K562 (cell line): ENCODE measurements around the gene TBATA.

Source experiments
- CHD4 ChIP-seq: fragments of 200-600 bp; sonication (generic); IDR thresholded peaks from 3 replicates; pipeline ENCODE4 v1.6.1; 2012; ENCODE audit warnings: low read depth, mild to moderate bottlenecking, mixed read lengths, low read length, inconsistent platforms; ENCODE audit not compliant: insufficient read depth, insufficient replicate concordance, poor library complexity, severe bottlenecking
- EZH2 ChIP-seq: IDR thresholded peaks from 2 replicates; pipeline ENCODE4 v1.6.1; 2012; ENCODE audit warnings: low read depth, mild to moderate bottlenecking, inconsistent platforms, low read length, borderline replicate concordance
- TCF3 ChIP-seq: sonication (generic); formaldehyde crosslinking; IDR thresholded peaks from 2 replicates; pipeline ENCODE4 v1.4.0; 2020; ENCODE audit warnings: mild to moderate bottlenecking, missing genetic modification reagents
- ZBTB26 ChIP-seq: fragments of 450-650 bp; formaldehyde crosslinking; IDR thresholded peaks from 2 replicates; pipeline ENCODE4 v1.4.0; 2022; ENCODE audit warnings: missing genetic modification characterization
- ZBTB43 ChIP-seq: sonication (generic); formaldehyde crosslinking; IDR thresholded peaks from 2 replicates; pipeline ENCODE4 v1.8.0; 2023; ENCODE audit warnings: mild to moderate bottlenecking, missing genetic modification reagents
- ZNF232 ChIP-seq: sonication (generic); formaldehyde crosslinking; IDR thresholded peaks from 2 replicates; pipeline ENCODE4 v1.8.0; 2022; ENCODE audit warnings: mild to moderate bottlenecking, missing genetic modification reagents
- ZZZ3 ChIP-seq: fragments of 450-650 bp; IDR thresholded peaks from 2 replicates; pipeline ENCODE4 v1.6.1; 2016; ENCODE audit warnings: antibody characterized with exemption, mild to moderate bottlenecking, moderate library complexity
- TF ChIP-seq, protein P1 (sequence below): fragments of 250-450 bp; sonication (Bioruptor Pico); IDR thresholded peaks from 2 replicates; pipeline ENCODE4 v1.4.0; 2020; ENCODE audit warnings: mild to moderate bottlenecking
- TF ChIP-seq, protein P2 (sequence below), 3 experiments: IDR thresholded peaks in 2 of 3; conservative IDR thresholded peaks in 1 of 3; 2 replicates each; pipeline ENCODE4 v1.5.1; 2011 to 2012; ENCODE audit warnings: low read length in 3 of 3, mild to moderate bottlenecking in 3 of 3, control low read depth in 2 of 3, improper control_type of control experiment in 1 of 3, inconsistent platforms in 1 of 3, low read depth in 1 of 3, mixed read lengths in 1 of 3, moderate library complexity in 1 of 3; ENCODE audit not compliant: insufficient read depth in 2 of 3

DNA sequence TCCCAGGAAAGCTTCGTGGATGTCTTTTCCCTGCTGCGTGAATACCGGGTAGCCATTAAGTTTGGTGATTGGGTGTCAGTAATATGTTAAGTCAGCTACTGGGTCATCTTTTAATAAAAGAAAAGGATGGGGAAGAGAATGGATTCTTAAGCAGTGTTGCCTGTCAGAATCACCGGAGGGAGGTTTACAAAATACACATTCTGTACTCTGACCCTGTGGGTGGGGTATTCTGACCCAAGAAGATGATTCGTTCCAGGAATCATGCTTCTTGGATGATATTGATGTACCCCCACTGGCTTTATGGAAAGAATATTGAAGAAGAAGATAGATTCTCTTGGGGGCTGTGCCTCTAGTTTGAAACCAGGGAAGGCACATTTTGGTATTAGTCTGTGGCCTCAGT lies 48.8 kb upstream of the TBATA start:
- TF ChIP-seq ZBTB43 (CRISPR knock-in tag): no peak
- TF ChIP-seq EZH2: no peak
- TF ChIP-seq, protein P1, sequence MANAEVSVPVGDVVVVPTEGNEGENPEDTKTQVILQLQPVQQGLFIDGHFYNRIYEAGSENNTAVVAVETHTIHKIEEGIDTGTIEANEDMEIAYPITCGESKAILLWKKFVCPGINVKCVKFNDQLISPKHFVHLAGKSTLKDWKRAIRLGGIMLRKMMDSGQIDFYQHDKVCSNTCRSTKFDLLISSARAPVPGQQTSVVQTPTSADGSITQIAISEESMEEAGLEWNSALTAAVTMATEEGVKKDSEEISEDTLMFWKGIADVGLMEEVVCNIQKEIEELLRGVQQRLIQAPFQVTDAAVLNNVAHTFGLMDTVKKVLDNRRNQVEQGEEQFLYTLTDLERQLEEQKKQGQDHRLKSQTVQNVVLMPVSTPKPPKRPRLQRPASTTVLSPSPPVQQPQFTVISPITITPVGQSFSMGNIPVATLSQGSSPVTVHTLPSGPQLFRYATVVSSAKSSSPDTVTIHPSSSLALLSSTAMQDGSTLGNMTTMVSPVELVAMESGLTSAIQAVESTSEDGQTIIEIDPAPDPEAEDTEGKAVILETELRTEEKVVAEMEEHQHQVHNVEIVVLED (CRISPR knock-in tag): no peak
- TF ChIP-seq, protein P2, sequence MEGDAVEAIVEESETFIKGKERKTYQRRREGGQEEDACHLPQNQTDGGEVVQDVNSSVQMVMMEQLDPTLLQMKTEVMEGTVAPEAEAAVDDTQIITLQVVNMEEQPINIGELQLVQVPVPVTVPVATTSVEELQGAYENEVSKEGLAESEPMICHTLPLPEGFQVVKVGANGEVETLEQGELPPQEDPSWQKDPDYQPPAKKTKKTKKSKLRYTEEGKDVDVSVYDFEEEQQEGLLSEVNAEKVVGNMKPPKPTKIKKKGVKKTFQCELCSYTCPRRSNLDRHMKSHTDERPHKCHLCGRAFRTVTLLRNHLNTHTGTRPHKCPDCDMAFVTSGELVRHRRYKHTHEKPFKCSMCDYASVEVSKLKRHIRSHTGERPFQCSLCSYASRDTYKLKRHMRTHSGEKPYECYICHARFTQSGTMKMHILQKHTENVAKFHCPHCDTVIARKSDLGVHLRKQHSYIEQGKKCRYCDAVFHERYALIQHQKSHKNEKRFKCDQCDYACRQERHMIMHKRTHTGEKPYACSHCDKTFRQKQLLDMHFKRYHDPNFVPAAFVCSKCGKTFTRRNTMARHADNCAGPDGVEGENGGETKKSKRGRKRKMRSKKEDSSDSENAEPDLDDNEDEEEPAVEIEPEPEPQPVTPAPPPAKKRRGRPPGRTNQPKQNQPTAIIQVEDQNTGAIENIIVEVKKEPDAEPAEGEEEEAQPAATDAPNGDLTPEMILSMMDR (IDR thresholded peaks at IDR 0.05 in 2 of 3, conservative IDR thresholded peaks at IDR 0.05 in 1 of 3; ENCODE audit: insufficient read depth in 2 of 3, low read depth in 1 of 3, low read length in 3 of 3): no peak
- TF ChIP-seq ZZZ3: no peak
- TF ChIP-seq ZNF232 (CRISPR knock-in tag): no peak
- TF ChIP-seq CHD4: no peak
- TF ChIP-seq TCF3 (CRISPR knock-in tag): no peak
- TF ChIP-seq ZBTB26 (CRISPR knock-in tag): no peak
